Measurements from ENCODE around the gene SDK1. TPM values are rescaled to one million over a fixed set of nuclear protein-coding genes. Genes with fewer than 3 reads are reported as not detected.
A peak's percentile ranks its signal among the peaks of the same experiment; 100 is the strongest.

The SDK1 gene
- total and polyA plus RNA-seq, 2 of the 8 experiments (the other 6 are each of a cell fraction or from before 2014, with no cell fraction given) = 3.3 to 7.2 TPM

- Histone ChIP-seq H3K4ac (replicated peaks; ENCODE audit: insufficient read length, low read depth, low read length) (no peak overlapping the region), H3K23ac (ENCODE audit: insufficient read length) (no peak overlapping the region), H3K4me2 (ENCODE audit: insufficient read depth in 1 of 2, low read depth in 2 of 2, low read length in 2 of 2) (no peak overlapping the region), H3K36me3 (ENCODE audit: control insufficient read depth in 2 of 4, insufficient read depth in 4 of 4, low read length in 3 of 4) (no peaks in the 10 kb centered on the region), H3K79me1 (ENCODE audit: low read depth, low read length) (no peaks in the 10 kb centered on the region), H3K27me3 (replicated peaks in 1 of 4; ENCODE audit: control insufficient read depth in 3 of 4, extremely low read depth in 1 of 4, insufficient read depth in 3 of 4, low read length in 3 of 4) (no peaks in the 10 kb centered on the region), H4K20me1 (replicated peaks in 1 of 2; ENCODE audit: control insufficient read depth in 1 of 2, insufficient read depth in 2 of 2, low read length in 2 of 2) (no peaks in the 10 kb centered on the region), H3K18ac (ENCODE audit: extremely low read depth, low read length) (no peak overlapping the region; the same call in 1 of the 2 replicates), H3K14ac (ENCODE audit: insufficient read length) (no peak overlapping the region), H2BK5ac (ENCODE audit: low read depth, low read length) (no peak overlapping the region), H3K4me1 (replicated peaks in 1 of 4; ENCODE audit: control insufficient read depth in 3 of 4, insufficient read depth in 4 of 4, low read length in 3 of 4) (no peaks in the 10 kb centered on the region), H3K9me3 (ENCODE audit: insufficient read depth in 2 of 2, low read depth in 1 of 2, low read length in 1 of 2) (peaks cover 8 to 13% of the 10 kb centered on the region in 2 experiments), H2AK5ac (ENCODE audit: low read depth, low read length) (no peak overlapping the region), H4K5ac (ENCODE audit: insufficient read length, low read depth, low read length) (no peak overlapping the region), H2BK12ac (ENCODE audit: low read depth, low read length) (no peak overlapping the region), H2BK20ac (ENCODE audit: low read length) (no peak overlapping the region), H3K9ac (replicated peaks in 1 of 4; ENCODE audit: extremely low read depth in 1 of 4, low read depth in 3 of 4, low read length in 3 of 4) (no peak overlapping the region), H3K4me3 (ENCODE audit: extremely low read depth in 1 of 4, insufficient read depth in 2 of 4, low read depth in 3 of 4, low read length in 4 of 4) (no peak overlapping the region), H3K23me2 (ENCODE audit: low read depth, low read length) (no peaks in the 10 kb centered on the region), H2BK120ac (replicated peaks; ENCODE audit: low read depth, low read length) (no peak overlapping the region), H4K91ac (replicated peaks; ENCODE audit: insufficient read length, low read length) (no peak overlapping the region), H2AFZ (ENCODE audit: low read length) (no peak overlapping the region), H2BK15ac (ENCODE audit: low read length) (no peak overlapping the region), H3K56ac (replicated peaks; ENCODE audit: insufficient read length, low read depth, low read length) (no peak overlapping the region), H4K8ac (ENCODE audit: extremely low read depth, insufficient read depth, low read length) (no peak overlapping the region), H3K79me2 (ENCODE audit: control insufficient read depth in 1 of 2, insufficient read depth in 2 of 2, low read length in 2 of 2) (no peaks in the 10 kb centered on the region), H3K27ac (ENCODE audit: low read depth, low read length) (no peak overlapping the region)
- DNase-seq (ENCODE audit: low read depth in 1 of 2, low spot score in 2 of 2) (no peak), FAIRE-seq (no peak)
- TF ChIP-seq NANOG (IDR thresholded peaks at IDR 0.05; ENCODE audit: insufficient read depth, low read depth, low read length, poor library complexity, severe bottlenecking) = no peak
- no peak for TF ChIP-seq MAFK (IDR thresholded peaks at IDR 0.05; ENCODE audit: low read depth, low read length)
- TF ChIP-seq SRF (IDR thresholded peaks at IDR 0.05; ENCODE audit: low read depth, low read length) = no peak
- no peak for TF ChIP-seq ATF3 (IDR thresholded peaks at IDR 0.05; ENCODE audit: insufficient read depth, low read depth, low read length)
- TF ChIP-seq MAX (IDR thresholded peaks at IDR 0.05) = 0 out of 2 replicates have a peak, but pooled peaks have one; percentile 11
- TF ChIP-seq, protein P1, sequence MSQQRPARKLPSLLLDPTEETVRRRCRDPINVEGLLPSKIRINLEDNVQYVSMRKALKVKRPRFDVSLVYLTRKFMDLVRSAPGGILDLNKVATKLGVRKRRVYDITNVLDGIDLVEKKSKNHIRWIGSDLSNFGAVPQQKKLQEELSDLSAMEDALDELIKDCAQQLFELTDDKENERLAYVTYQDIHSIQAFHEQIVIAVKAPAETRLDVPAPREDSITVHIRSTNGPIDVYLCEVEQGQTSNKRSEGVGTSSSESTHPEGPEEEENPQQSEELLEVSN (IDR thresholded peaks at IDR 0.05) = no peak
- POLR2A ChIA-PET (ENCODE audit: partially characterized antibody) = no interaction called here
- WGBS, 2 experiments (ENCODE audit: extremely low coverage in 1 of 2, insufficient coverage in 1 of 2, insufficient read length in 1 of 2, insufficient replicate concordance in 2 of 2, low coverage in 1 of 2, low lambda C conversion rate in 2 of 2, missing lambda C conversion rate in 1 of 2) = 89% methylated on average over 21 of the region's 21 CpGs; no CpG with 5 or more reads in 1 of the 2 experiments
- CTCF ChIA-PET (ENCODE audit: partially characterized antibody) = interaction anchor here (1.8 kb wide), 1 partner anchor 10 kb away, joined by 6 read pairs; no protein-coding TSS in a partner anchor
These were observed 792.4 kb downstream of the SDK1 start for GRCh38 chr7:4093483-4093882.
